SU-DHL-6 (cell line): ENCODE data around the gene COQ9.

ENCODE experiments used
- EZH2phosphoT487 ChIP-seq: fragments of 200-600 bp; sonication (generic), shearing (Covaris generic); conservative IDR thresholded peaks from 2 replicates; pipeline ENCODE4 v1.6.1; 2018; ENCODE audit warnings: mild to moderate bottlenecking, antibody characterized with exemption, low read length, moderate library complexity, mixed read lengths
- TF ChIP-seq, protein P1 (sequence below): fragments of 200-600 bp; sonication (generic); IDR thresholded peaks from one replicate; pipeline ENCODE4 v1.5.1; 2017; ENCODE audit warnings: antibody characterized with exemption, mild to moderate bottlenecking, low read length, moderate library complexity; ENCODE audit not compliant: insufficient read depth, poor library complexity, severe bottlenecking

DNA sequence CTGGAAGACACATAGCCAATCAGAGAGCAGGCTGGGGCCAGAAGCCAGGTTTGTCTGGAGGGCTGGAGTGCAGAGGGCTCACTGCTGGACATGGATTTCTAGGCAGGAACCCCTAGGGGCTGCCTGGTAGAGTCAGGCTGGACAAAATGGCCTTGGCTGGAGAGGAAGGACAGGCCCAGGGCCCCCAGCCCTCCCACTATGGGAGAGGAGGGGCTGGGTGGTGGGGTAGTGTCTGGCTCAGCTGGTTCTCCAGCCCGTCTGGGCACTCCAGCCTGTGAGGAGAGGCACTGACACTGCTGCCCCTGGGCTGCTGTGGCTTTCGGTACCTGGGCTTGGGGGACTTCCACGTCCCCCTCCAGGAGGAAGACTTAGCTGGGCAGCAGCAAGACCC lies 60.8 kb downstream of the COQ9 start:
- TF ChIP-seq EZH2phosphoT487: no peak
- TF ChIP-seq, protein P1, sequence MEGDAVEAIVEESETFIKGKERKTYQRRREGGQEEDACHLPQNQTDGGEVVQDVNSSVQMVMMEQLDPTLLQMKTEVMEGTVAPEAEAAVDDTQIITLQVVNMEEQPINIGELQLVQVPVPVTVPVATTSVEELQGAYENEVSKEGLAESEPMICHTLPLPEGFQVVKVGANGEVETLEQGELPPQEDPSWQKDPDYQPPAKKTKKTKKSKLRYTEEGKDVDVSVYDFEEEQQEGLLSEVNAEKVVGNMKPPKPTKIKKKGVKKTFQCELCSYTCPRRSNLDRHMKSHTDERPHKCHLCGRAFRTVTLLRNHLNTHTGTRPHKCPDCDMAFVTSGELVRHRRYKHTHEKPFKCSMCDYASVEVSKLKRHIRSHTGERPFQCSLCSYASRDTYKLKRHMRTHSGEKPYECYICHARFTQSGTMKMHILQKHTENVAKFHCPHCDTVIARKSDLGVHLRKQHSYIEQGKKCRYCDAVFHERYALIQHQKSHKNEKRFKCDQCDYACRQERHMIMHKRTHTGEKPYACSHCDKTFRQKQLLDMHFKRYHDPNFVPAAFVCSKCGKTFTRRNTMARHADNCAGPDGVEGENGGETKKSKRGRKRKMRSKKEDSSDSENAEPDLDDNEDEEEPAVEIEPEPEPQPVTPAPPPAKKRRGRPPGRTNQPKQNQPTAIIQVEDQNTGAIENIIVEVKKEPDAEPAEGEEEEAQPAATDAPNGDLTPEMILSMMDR: no peak
